CD4-positive, alpha-beta T cell treated with Interleukin-4 for 1 hour (primary cell): ENCODE data around the gene ZNF302.
"Not testable (repeated sequence)": the region's sequence is repeated elsewhere in the genome, so short reads cannot be mapped to it uniquely, and the experiment has no call there.

ENCODE experiments used
- DNase-seq, 2 donors: peaks; one replicate each; pipeline ENCODE4 v3.0.0-alpha.2; 2020 to 2022

Gene ZNF302

GRCh38 chr19:34673590-34673989 is 3.9 kb upstream of the ZNF302 start:
- DNase-seq = no peak

GRCh38 chr19:34675250-34675649 is 2.2 kb upstream of the ZNF302 start:
- no peak for DNase-seq

DNA sequence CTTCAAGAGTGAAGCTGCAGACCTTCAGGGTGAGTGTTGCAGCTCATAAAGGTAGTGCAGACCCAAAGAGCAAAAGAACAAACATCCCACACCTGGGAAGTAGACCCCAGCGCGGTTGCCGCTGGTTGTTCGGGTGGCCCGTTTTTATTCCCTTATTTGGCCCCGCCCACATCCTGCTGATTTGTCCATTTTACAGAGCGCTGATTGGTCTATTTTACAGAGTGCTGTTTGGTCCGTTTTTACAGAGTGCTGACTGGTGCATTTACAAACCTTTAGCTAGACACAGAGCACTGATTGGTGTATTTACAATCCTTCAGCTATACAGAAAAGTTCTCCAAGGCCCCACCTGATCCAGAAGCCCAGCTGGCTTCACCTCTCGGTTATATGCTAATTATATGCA is 1.6 kb upstream of the ZNF302 start:
- DNase-seq = no peak

- DNase-seq = peak; percentile 67 to 87
Observed at GRCh38 chr19:34676697-34677385, 637 bp upstream of the ZNF302 start, which contains the start of gene SCGB2B2. SCGB2B2 (minus strand) TSS chr19:34677159; CDS start chr19:34594563, 82,596 bp downstream.

DNA sequence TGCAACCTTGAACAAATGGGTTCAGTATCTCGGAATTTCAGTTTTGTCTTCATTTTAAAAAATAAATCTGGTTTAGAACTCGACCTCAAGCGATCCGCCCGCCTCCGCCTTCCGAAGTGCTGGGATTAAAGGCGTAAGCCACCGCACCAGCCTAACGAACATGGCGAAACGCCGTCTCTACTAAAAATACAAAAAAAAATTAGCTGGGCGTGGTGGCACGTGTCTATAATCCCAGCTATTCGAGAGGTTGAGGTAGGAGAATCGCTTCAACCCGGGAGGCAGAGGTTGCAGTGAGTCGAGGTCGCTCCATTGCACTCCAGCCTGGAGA is 571 bp downstream of the ZNF302 start:
- no peak for DNase-seq

GRCh38 chr19:34678421-34678820 is 943 bp downstream of the ZNF302 start:
- no peak for DNase-seq

- DNase-seq = no peak
Observed at GRCh38 chr19:34681478-34681877, 4.0 kb downstream of the ZNF302 start.

DNA sequence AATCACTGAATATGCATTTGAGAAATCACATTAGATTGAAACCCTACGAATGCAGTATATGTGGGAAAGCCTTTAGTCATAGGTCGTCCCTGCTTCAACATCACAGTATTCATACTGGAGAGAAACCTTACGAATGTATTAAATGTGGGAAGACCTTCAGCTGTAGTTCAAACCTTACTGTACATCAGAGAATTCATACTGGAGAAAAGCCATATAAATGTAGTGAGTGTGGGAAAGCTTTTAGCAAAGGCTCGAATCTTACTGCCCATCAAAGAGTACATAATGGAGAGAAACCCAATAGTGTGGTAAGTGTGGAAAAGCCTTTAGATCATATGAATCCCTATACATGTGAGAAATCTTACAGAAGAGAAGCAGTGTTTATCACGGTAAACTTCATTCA is 7.8 kb downstream of the ZNF302 start:
- DNase-seq = not testable (repeated sequence)

- DNase-seq = no peak
Observed at GRCh38 chr19:34686455-34686854, 9.0 kb downstream of the ZNF302 start.

DNA sequence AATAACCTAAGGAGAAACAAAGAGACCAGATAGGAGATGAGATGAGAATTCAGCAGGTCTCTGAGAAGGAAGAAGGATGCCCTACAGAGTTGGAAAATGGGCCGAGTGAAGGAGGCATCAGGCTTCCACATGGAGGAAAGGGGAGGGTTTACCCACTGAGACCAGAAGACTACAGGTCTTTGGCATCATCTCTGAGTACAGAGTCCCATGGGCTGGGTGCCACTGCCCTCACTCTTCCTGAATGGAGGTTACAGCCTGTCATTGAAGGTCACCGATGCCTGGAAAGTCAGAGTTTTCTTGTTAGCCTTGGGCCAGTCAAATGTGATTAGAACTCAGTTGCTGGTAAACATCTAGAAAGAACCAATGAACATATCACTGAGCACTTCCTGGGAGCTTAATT is 9.9 kb downstream of the ZNF302 start:
- DNase-seq = no peak

GRCh38 chr19:34688592-34688991 is 11.1 kb downstream of the ZNF302 start:
- no peak for DNase-seq

- no peak for DNase-seq
Observed at GRCh38 chr19:34690372-34690771, 12.9 kb downstream of the ZNF302 start.

GRCh38 chr19:34692549-34692948 is 15.1 kb downstream of the ZNF302 start:
- no peak for DNase-seq

DNA sequence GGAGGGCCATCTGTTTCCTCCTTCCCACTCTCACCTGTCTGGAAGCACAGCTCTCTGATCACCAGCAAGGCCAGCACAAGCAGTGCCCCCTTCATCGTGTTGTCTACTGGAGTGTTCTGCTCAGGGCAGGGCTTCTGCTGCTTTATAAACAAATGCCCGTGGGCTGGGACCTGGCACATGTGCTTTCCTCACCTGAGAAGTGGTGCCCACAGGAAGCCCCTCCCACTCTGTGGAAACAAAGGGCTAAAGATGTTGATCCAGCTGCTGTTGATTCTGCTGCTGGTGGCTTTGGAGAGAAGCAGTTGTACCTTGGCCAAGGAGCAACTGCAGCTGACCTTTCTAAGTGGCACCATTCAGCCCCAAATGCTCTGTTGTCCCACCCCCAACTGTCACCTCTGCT is 30.2 kb downstream of the ZNF302 start:
- DNase-seq = no peak

- no peak for DNase-seq
Observed at GRCh38 chr19:34711890-34712289, 34.4 kb downstream of the ZNF302 start.

DNA sequence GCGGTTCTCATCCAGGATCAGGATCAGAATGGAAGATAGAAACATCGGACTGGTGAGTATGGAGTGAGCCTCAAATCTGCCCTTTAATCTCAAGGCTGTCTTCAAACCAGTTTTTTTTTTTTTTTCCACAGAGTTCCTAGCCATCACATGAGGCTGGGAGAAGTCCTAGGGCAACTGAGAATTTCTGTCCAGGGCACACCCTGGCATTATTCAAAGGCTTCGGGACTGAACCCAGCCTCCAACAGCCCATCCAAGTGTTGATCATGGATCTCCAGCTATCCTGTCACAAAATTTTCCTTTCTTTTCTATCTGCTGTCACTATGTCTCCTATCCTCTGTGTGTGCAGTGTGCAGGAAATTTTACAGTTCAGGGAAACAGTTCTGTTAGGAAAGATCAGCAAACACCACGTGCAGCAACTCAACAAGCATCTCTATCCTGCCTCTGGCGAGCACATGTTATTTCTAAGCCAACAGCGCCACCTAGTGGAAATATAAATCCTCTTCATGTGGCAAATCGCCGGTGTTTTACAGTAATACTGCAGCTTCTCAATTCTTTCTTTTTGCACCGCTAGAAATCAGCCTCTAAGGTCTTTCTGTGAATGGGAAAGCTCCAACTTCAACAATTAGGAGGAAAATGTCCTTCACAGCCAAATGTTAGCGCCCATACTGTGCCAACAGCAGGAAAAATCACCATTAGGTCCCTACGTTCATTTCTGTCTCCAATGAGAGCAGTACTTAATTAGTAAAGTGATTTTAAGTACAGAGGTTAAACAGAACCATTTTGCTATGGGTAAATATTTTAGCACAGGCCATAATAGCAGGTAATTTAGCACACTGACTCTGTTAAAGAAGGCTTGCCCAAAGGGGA is 35.1 kb downstream of the ZNF302 start:
- peak; percentile 61 to 80 for DNase-seq

DNA sequence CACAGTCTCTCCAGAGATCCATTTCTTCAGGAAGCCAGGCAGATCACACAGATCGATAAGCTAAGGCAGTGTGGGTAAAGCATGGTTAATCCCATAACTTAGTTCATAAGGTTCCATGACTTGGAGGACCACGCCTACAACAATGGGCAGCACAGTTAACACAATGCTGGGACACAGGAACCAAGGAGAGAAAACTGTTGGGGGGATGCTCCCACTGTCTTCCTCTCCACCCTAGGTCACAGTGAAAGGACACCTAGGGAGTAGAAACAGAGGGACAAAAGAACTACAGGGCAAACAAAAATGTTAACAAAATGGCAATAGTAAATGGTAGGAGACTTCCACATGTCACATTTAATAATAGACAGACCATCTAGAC is 35.8 kb downstream of the ZNF302 start:
- no peak for DNase-seq

DNA sequence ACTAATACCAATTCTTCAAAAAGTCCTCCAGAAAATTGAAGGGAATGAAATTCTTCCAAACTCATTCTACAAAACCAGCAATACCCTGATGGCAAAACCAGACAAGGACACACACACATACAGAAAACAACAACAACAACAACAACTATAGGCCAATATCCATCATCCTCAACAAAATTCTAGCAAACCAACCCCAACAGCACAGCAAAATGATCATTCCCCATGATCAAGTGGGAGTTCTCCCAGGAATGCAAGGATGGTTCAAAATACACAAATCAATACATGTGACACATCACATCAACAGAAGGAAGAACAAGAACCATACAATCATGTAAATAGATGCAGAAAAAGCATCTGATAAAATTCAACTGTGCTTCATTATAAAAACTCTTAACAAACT is 37.9 kb downstream of the ZNF302 start:
- no peak for DNase-seq

GRCh38 chr19:34722353-34722752 is 44.9 kb downstream of the ZNF302 start:
- no peak for DNase-seq

- no peak for DNase-seq
Observed at GRCh38 chr19:34725400-34725799, 47.9 kb downstream of the ZNF302 start.

DNA sequence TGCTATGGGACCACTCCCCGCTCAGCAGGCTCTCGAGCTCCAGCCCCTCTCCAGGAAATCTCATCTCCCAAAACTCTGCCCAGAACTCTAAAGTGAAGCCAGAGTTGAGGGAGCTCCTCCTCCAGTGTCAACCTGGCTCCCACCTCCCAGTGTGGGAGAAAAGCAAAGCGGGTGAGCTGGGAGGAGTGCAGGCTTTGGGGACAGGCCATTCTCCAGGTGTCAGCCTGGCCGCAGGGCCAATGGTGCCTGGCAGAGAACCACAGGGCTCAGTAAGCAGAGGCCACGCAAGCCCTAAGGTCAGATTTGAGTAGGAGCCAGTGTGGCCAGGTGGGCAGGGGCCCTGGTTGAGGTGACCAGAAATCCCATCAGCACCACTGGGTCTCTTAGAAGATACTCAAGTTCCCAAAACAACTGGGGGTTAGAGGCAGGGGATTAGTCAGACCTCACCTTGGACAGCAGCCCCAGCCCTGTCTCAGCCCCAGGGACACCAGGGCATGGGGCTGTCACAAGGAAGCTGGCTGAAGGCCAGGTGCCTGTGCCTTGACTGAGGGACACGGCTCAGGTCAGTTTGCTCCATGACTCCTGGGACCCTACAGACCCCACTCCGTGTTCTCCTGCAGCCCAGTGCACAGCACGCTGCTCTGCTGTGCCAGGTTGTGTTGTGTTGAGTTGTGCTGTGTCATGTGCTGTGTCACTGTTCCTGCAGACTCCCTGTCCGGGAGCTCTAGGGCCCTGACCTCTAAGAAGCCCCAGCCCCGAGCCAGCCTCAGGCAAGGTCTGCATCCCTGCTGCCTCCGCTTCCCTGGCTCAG is 53.7 kb downstream of the ZNF302 start:
- DNase-seq = no peak

GRCh38 chr19:34731964-34732363 is 54.5 kb downstream of the ZNF302 start:
- no peak for DNase-seq

- no peak for DNase-seq
Observed at GRCh38 chr19:34732612-34733211, 55.2 kb downstream of the ZNF302 start.
